ENCODE results near the gene EXT2.

- TF ChIP-seq CTCF (IDR thresholded peaks at IDR 0.05) (no peak), POLR2A (IDR thresholded peaks at IDR 0.05) (no peak)
Measured at GRCh38 chr11:44270403-44271273, 175.2 kb downstream of the EXT2 start.
